OCI-LY1 (cell line): ENCODE results near the gene LMOD3.

Source experiments
- H2AFZ ChIP-seq: fragments of 200-600 bp; sonication (generic), shearing (Covaris generic); 2 replicates; pipeline ENCODE4 v1.6.0; 2014; ENCODE audit warnings: antibody characterized with exemption, mild to moderate bottlenecking, low read length
- H3F3A ChIP-seq: fragments of 200-600 bp; sonication (generic), shearing (Covaris generic); 2 replicates; pipeline ENCODE4 v1.6.0; 2014; ENCODE audit warnings: mild to moderate bottlenecking, antibody characterized with exemption, low read length, moderate library complexity; ENCODE audit not compliant: insufficient read depth
- H3K27ac ChIP-seq: fragments of 200-600 bp; sonication (generic); 2 replicates; pipeline ENCODE4 v1.5.1; 2014; ENCODE audit warnings: low read length, mixed run types, mild to moderate bottlenecking, low read depth; ENCODE audit not compliant: poor library complexity, severe bottlenecking
- H3K27me3 ChIP-seq: fragments of 200-600 bp; sonication (generic); 2 replicates; pipeline ENCODE4 v1.6.0; 2014; ENCODE audit warnings: antibody characterized with exemption, mild to moderate bottlenecking, low read length, moderate library complexity; ENCODE audit not compliant: insufficient read depth
- H3K36me3 ChIP-seq: fragments of 200-600 bp; sonication (generic); 2 replicates; pipeline ENCODE4 v1.6.1; 2014; ENCODE audit warnings: mild to moderate bottlenecking, antibody characterized with exemption, low read length, moderate library complexity, mixed read lengths; ENCODE audit not compliant: insufficient read depth
- H3K4me1 ChIP-seq: fragments of 200-600 bp; sonication (generic); 2 replicates; pipeline ENCODE4 v1.5.1; 2014; ENCODE audit warnings: mild to moderate bottlenecking, low read length, moderate library complexity; ENCODE audit not compliant: insufficient read depth, severe bottlenecking
- H3K4me2 ChIP-seq: fragments of 200-600 bp; sonication (generic), shearing (Covaris generic); 2 replicates; pipeline ENCODE4 v1.6.1; 2014; ENCODE audit warnings: low read length
- H3K4me3 ChIP-seq: fragments of 200-600 bp; sonication (generic); 2 replicates; pipeline ENCODE4 v1.5.1; 2014; ENCODE audit warnings: low read length, low read depth, mild to moderate bottlenecking, mixed read lengths; ENCODE audit not compliant: poor library complexity, severe bottlenecking
- H3K79me2 ChIP-seq: fragments of 200-600 bp; shearing (Covaris generic); 2 replicates; pipeline ENCODE4 v1.6.1; 2016; ENCODE audit warnings: mixed run types, low read length, mixed read lengths; ENCODE audit not compliant: insufficient read depth
- H3K9ac ChIP-seq: fragments of 200-600 bp; sonication (generic), shearing (Covaris generic); 2 replicates; pipeline ENCODE4 v1.6.1; 2014; ENCODE audit warnings: mild to moderate bottlenecking, low read length, mixed read lengths
- H3K9me2 ChIP-seq: fragments of 200-600 bp; sonication (generic), shearing (Covaris generic); 2 replicates; pipeline ENCODE4 v1.6.1; 2014; ENCODE audit warnings: low read depth, mild to moderate bottlenecking, low read length, mixed read lengths
- H3K9me3 ChIP-seq: fragments of 200-600 bp; shearing (Covaris generic); 2 replicates; pipeline ENCODE4 v1.6.1; 2014; ENCODE audit warnings: low read length, mixed read lengths
- H4K20me1 ChIP-seq: fragments of 200-600 bp; sonication (generic), shearing (Covaris generic); 2 replicates; pipeline ENCODE4 v1.6.0; 2016; ENCODE audit warnings: mild to moderate bottlenecking, low read length; ENCODE audit not compliant: insufficient read depth
- EZH2 ChIP-seq: fragments of 200-600 bp; sonication (generic), shearing (Covaris generic); IDR thresholded peaks from 2 replicates; pipeline ENCODE4 v1.8.0; 2017; ENCODE audit warnings: borderline replicate concordance, mixed run types, mild to moderate bottlenecking, antibody characterized with exemption, low read length, moderate library complexity, mixed read lengths
- TF ChIP-seq, protein P1 (sequence below): fragments of 200-600 bp; sonication (generic), shearing (Covaris generic); IDR thresholded peaks from 2 replicates; pipeline ENCODE4 v1.5.1; 2017; ENCODE audit warnings: mild to moderate bottlenecking, antibody characterized with exemption, low read length, moderate library complexity, mixed read lengths

Gene LMOD3

DNA sequence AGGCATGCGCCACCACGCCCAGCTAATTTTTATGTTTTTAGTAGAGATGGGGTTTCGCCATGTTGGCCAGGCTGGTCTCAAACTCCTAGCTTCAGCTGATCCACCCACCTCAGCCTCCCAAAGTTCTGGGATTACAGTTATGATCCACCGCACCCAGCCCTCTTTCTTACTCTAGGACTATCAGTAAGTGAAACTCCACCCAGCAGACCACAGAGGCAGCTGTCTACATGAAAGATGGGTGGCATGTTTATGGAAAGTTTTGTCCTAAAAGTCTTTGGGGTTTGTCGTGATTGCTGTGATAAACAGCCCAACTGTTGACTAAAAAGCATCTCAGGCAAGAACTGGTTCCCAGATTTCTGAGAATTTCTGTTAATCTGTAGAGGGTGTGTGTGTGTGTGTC, 26.8 kb downstream of the LMOD3 start:
- TF ChIP-seq, protein P1, sequence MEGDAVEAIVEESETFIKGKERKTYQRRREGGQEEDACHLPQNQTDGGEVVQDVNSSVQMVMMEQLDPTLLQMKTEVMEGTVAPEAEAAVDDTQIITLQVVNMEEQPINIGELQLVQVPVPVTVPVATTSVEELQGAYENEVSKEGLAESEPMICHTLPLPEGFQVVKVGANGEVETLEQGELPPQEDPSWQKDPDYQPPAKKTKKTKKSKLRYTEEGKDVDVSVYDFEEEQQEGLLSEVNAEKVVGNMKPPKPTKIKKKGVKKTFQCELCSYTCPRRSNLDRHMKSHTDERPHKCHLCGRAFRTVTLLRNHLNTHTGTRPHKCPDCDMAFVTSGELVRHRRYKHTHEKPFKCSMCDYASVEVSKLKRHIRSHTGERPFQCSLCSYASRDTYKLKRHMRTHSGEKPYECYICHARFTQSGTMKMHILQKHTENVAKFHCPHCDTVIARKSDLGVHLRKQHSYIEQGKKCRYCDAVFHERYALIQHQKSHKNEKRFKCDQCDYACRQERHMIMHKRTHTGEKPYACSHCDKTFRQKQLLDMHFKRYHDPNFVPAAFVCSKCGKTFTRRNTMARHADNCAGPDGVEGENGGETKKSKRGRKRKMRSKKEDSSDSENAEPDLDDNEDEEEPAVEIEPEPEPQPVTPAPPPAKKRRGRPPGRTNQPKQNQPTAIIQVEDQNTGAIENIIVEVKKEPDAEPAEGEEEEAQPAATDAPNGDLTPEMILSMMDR: no peak
- TF ChIP-seq EZH2: no peak
- Histone ChIP-seq H3K79me2 (no peaks in the 10 kb centered on the region), H3K4me3 (no peak overlapping the region), H3K4me1 (peaks cover 23% of the 10 kb centered on the region), H3K9ac (no peak overlapping the region), H3K27me3 (no peaks in the 10 kb centered on the region), H3K9me2 (no peaks in the 10 kb centered on the region), H3K9me3 (no peaks in the 10 kb centered on the region), H2AFZ (no peak overlapping the region), H3K36me3 (no peaks in the 10 kb centered on the region), H3K27ac (no peak overlapping the region), H4K20me1 (no peaks in the 10 kb centered on the region), H3K4me2 (no peak overlapping the region), H3F3A (no peaks in the 10 kb centered on the region)

DNA sequence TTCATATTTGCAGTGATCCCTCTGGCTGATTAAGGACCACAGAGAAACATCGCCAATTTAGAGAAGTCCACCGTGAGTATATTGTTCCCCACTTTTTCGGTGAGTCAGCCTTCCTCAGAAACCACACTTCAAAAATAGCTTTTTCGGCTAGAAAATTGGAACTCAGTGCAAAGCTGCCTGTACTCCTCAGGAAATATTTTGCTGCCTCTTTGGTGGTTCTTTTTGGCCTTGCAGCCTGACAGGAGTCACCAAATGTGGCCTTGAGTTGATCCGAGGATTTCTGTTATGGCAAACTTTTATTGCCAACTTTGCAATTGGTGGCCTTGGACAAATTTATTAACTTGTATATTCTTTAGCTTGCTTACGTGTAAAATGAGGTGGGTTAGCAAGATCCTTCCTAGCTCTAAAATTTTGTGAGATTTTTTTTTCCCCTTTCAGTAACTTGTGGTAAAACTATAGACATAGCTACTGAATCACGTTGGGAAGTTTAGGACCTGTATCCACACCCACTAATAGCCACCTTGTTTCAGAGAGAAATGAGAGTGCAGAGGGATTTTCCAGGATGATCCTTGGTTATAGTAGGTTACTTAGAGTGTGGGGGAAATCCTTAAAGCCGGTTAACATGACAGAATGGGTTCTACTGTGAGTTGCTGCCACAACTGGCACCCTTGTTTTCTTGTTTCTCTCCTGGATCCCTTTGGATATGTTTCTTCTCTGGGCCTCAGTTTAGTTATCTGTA, 27.8 kb downstream of the LMOD3 start:
- Histone ChIP-seq H3F3A (no peaks in the 10 kb centered on the region), H3K27me3 (no peaks in the 10 kb centered on the region), H3K4me3 (no peak overlapping the region), H3K9me3 (no peaks in the 10 kb centered on the region), H3K4me1 (peaks cover 26% of the 10 kb centered on the region), H3K9ac (no peak overlapping the region), H4K20me1 (no peaks in the 10 kb centered on the region), H3K27ac (no peak overlapping the region), H3K79me2 (no peaks in the 10 kb centered on the region), H3K36me3 (no peaks in the 10 kb centered on the region), H3K4me2 (no peak overlapping the region), H3K9me2 (no peaks in the 10 kb centered on the region), H2AFZ (no peak overlapping the region)
- no peak for TF ChIP-seq EZH2
- TF ChIP-seq, protein P1: no peak

DNA sequence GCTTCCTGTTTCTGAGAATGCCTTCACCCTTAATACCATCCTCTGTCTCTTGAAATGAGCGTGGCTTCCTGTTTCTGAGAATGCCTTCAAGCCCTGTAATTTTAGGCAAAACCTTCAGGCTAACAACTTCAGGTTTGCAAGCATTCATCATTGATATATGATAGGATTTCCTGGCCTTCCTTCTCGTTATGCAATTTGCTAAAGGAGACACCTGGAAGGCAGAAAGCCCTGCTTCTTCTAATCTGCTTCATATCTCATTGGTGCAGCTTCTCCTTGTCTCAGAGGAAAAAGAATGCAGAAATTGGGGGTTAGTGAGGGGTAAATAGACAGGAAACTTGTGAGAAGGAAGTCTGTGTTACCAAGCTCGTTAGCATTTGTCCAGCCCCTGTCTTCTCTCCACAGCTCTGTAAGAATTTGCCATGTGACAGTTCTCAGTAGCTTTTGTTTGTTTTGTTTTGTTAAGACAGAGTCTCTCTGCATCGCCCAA, 30.3 kb downstream of the LMOD3 start:
- Histone ChIP-seq H4K20me1 (no peaks in the 10 kb centered on the region), H3K79me2 (no peaks in the 10 kb centered on the region), H3K9me2 (no peaks in the 10 kb centered on the region), H3K4me2 (peak overlapping the region; percentile 60), H3K4me3 (peak overlapping the region; percentile 15), H2AFZ (no peak overlapping the region), H3K9me3 (no peaks in the 10 kb centered on the region), H3K36me3 (no peaks in the 10 kb centered on the region), H3K27ac (peak overlapping the region; percentile 71), H3F3A (no peaks in the 10 kb centered on the region), H3K27me3 (no peaks in the 10 kb centered on the region), H3K9ac (0 out of 2 replicates have a peak overlapping the region, but pooled peaks have one; percentile 5), H3K4me1 (peaks cover 42% of the 10 kb centered on the region)
- no peak for TF ChIP-seq EZH2
- TF ChIP-seq, protein P1: no peak
